HepG2 (cell line): Measurements from ENCODE around the gene PSMC3IP. TPM values are rescaled to one million over a fixed set of nuclear protein-coding genes. Genes with fewer than 3 reads are reported as not detected.

ENCODE experiments used
- FOXA3 ChIP-seq: IDR thresholded peaks from 2 replicates; pipeline ENCODE4 v1.6.1; 2016; ENCODE audit warnings: missing genetic modification reagents, missing compliant biosample characterization
- HNRNPLL ChIP-seq: fragments of 200-400 bp; formaldehyde crosslinking; IDR thresholded peaks from 2 replicates; pipeline ENCODE4 v1.6.1; 2017; ENCODE audit warnings: mild to moderate bottlenecking, low read depth, low read length; ENCODE audit not compliant: poor library complexity, severe bottlenecking
- JUN ChIP-seq: sonication (generic); formaldehyde crosslinking; IDR thresholded peaks from 2 replicates; pipeline ENCODE4 v1.4.0; 2020; ENCODE audit warnings: mild to moderate bottlenecking, missing genetic modification reagents
- KMT2A ChIP-seq: sonication (generic); formaldehyde crosslinking; IDR thresholded peaks from 2 replicates; pipeline ENCODE4 v1.4.0; 2020; ENCODE audit warnings: missing genetic modification reagents
- MATR3 ChIP-seq: sonication (generic); formaldehyde crosslinking; IDR thresholded peaks from 2 replicates; pipeline ENCODE4 v1.4.0; 2020; ENCODE audit warnings: missing genetic modification reagents
- MIER2 ChIP-seq: IDR thresholded peaks from 2 replicates; pipeline ENCODE4 v1.6.1; 2016; ENCODE audit warnings: missing biosample characterization, missing genetic modification reagents
- RBM39 ChIP-seq: fragments of 200-400 bp; formaldehyde crosslinking; IDR thresholded peaks from one replicate; pipeline ENCODE4 v1.6.1; 2018; ENCODE audit warnings: antibody characterized with exemption, mild to moderate bottlenecking, low read depth, low read length; ENCODE audit not compliant: poor library complexity, severe bottlenecking
- THAP11 ChIP-seq: IDR thresholded peaks from 2 replicates; pipeline ENCODE4 v1.6.1; 2016; ENCODE audit warnings: missing biosample characterization, missing genetic modification reagents
- ZEB1 ChIP-seq: IDR thresholded peaks from 2 replicates; pipeline ENCODE4 v1.6.1; 2012; ENCODE audit warnings: mild to moderate bottlenecking, low read depth, inconsistent platforms; ENCODE audit not compliant: insufficient replicate concordance
- ZFP36L2 ChIP-seq: sonication (generic); formaldehyde crosslinking; IDR thresholded peaks from 2 replicates; pipeline ENCODE4 v1.4.0; 2020; ENCODE audit warnings: missing genetic modification reagents
- ZNF138 ChIP-seq: sonication (generic); formaldehyde crosslinking; IDR thresholded peaks from 2 replicates; pipeline ENCODE4 v1.5.0; 2020; ENCODE audit warnings: mild to moderate bottlenecking, low read depth, missing genetic modification reagents
- ZNF180 ChIP-seq: sonication (generic); formaldehyde crosslinking; IDR thresholded peaks from 2 replicates; pipeline ENCODE4 v1.4.0; 2020; ENCODE audit warnings: low read depth, missing genetic modification reagents, borderline replicate concordance
- ZNF382 ChIP-seq: sonication (generic); formaldehyde crosslinking; IDR thresholded peaks from 2 replicates; pipeline ENCODE4 v1.5.0; 2020; ENCODE audit warnings: missing genetic modification reagents, mild to moderate bottlenecking, borderline replicate concordance
- ZNF430 ChIP-seq: sonication (generic); formaldehyde crosslinking; IDR thresholded peaks from 2 replicates; pipeline ENCODE4 v1.9.0; 2021; ENCODE audit warnings: mild to moderate bottlenecking, missing genetic modification reagents
- ZNF749 ChIP-seq: sonication (generic); formaldehyde crosslinking; IDR thresholded peaks from 2 replicates; pipeline ENCODE4 v1.8.0; 2022; ENCODE audit warnings: mild to moderate bottlenecking, missing genetic modification reagents, moderate library complexity, borderline replicate concordance
- ZNF768 ChIP-seq: sonication (generic); formaldehyde crosslinking; IDR thresholded peaks from 2 replicates; pipeline ENCODE4 v1.4.0; 2020; ENCODE audit warnings: missing genetic modification reagents
- ZNF816 ChIP-seq: sonication (generic); formaldehyde crosslinking; IDR thresholded peaks from 2 replicates; pipeline ENCODE4 v1.8.0; 2022; ENCODE audit warnings: missing genetic modification reagents, mild to moderate bottlenecking, borderline replicate concordance
- ZSCAN29 ChIP-seq: sonication (generic); formaldehyde crosslinking; conservative IDR thresholded peaks from 2 replicates; pipeline ENCODE4 v1.4.0; 2020; ENCODE audit warnings: mild to moderate bottlenecking, missing genetic modification reagents
- polyA plus RNA-seq, 8 experiments: library from polyadenylated mRNA; depleted of rRNA in 3 of 8; stranded (reverse) in 7 of 8; unstranded in 1 of 8; fragments of >200 nt; fragmentation: Illumina TruSeq in 4 of 8; extraction: Trizol in 4 of 8; gene quantifications; 2 replicates each; pipeline versions ENCODE4 v1.2.1 to v1.2.3, GENCODE V29; 2011 to 2016; ENCODE audit warnings: low read depth in 4 of 8, missing spikeins in 1 of 8, mixed read lengths in 1 of 8; ENCODE audit not compliant: insufficient read depth in 1 of 8
- total RNA-seq, 5 experiments: library from RNA; depleted of rRNA; stranded (reverse); fragments of >200 nt; fragmentation: Illumina TruSeq; extraction: Trizol; gene quantifications; 2 replicates each; pipeline ENCODE4 v1.2.3, GENCODE V29; 2016; ENCODE audit warnings: low read depth in 1 of 5
- TF ChIP-seq, protein P1 (sequence below): IDR thresholded peaks from 2 replicates; pipeline ENCODE4 v1.6.1; 2018; ENCODE audit warnings: missing genetic modification reagents
- TF ChIP-seq, protein P2 (sequence below): sonication (generic); formaldehyde crosslinking; IDR thresholded peaks from 2 replicates; pipeline ENCODE4 v1.4.0; 2020; ENCODE audit warnings: low read depth, mild to moderate bottlenecking, missing genetic modification reagents
- TF ChIP-seq, protein P3 (sequence below): sonication (generic); formaldehyde crosslinking; IDR thresholded peaks from 2 replicates; pipeline ENCODE4 v1.5.1; 2020; ENCODE audit warnings: missing genetic modification reagents, mild to moderate bottlenecking, borderline replicate concordance
- TF ChIP-seq, protein P4 (sequence below): sonication (generic); formaldehyde crosslinking; IDR thresholded peaks from 2 replicates; pipeline ENCODE4 v1.8.0; 2022; ENCODE audit warnings: missing genetic modification reagents, mild to moderate bottlenecking, borderline replicate concordance

PSMC3IP gene
- total and polyA plus RNA-seq, 2 of the 13 experiments (the other 11 are each of a cell fraction or from before 2014, with no cell fraction given) = 6.5 to 22.4 TPM

DNA sequence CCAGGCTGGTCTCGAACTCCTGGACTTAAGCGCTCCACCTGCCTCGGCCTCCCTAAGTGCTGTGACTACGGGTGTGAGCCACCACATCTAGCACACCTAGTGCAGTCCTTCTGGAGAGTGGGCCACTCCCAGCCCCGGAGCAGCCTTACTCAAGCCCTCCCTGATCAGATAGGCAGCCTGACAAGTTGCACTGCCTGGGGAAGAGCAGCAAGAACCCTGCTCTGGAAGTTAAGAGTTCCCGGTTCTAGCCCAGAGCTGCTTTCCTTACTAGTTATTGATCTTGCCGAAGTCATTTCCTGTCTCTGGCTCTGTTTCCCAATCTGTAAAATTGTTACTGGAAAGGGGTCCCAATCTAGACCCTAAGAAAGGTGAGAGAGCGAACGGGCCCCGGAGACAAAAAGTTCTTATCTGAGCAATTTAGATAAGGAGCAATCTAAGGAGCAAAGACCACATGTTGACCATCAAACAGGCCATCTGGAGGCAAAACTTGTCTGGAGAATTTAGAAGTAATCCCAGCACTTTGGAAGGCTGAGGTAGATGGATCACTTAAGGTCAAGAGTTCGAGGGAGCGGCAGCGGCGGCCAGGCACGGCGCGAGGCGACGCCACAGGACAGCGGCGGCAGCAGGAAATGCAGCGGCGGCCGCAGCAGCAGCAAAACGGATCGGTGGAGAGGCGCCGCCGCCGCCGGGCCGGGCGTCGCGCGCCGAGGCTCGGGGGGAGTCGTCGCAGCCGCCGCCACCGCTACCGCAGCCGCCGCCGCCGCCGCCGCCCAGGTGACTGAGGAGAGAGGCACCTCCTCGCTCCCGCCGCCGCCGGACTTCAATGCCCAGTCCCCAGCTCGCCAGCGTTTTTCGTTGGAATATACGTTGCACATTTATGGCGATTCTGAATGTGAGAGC, 45.8 kb downstream of the PSMC3IP start (continued):
- TF ChIP-seq, protein P1, sequence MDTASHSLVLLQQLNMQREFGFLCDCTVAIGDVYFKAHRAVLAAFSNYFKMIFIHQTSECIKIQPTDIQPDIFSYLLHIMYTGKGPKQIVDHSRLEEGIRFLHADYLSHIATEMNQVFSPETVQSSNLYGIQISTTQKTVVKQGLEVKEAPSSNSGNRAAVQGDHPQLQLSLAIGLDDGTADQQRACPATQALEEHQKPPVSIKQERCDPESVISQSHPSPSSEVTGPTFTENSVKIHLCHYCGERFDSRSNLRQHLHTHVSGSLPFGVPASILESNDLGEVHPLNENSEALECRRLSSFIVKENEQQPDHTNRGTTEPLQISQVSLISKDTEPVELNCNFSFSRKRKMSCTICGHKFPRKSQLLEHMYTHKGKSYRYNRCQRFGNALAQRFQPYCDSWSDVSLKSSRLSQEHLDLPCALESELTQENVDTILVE = peak; percentile 34; the same call in 1 of the 2 replicates
- TF ChIP-seq MIER2 (CRISPR knock-in tag) = 0 out of 2 replicates have a peak, but pooled peaks have one; percentile 32
- 0 out of 2 replicates have a peak, but pooled peaks have one; percentile 45 for TF ChIP-seq ZNF430 (CRISPR knock-in tag)
- no peak for TF ChIP-seq JUN (CRISPR knock-in tag)
- TF ChIP-seq, protein P2, sequence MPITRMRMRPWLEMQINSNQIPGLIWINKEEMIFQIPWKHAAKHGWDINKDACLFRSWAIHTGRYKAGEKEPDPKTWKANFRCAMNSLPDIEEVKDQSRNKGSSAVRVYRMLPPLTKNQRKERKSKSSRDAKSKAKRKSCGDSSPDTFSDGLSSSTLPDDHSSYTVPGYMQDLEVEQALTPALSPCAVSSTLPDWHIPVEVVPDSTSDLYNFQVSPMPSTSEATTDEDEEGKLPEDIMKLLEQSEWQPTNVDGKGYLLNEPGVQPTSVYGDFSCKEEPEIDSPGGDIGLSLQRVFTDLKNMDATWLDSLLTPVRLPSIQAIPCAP (CRISPR knock-in tag) = no peak
- TF ChIP-seq FOXA3 (CRISPR knock-in tag) = peak; percentile 25
- TF ChIP-seq ZNF768 (CRISPR knock-in tag) = no peak
- TF ChIP-seq MATR3 (CRISPR knock-in tag) = no peak
- no peak for TF ChIP-seq ZNF749
- TF ChIP-seq, protein P3, sequence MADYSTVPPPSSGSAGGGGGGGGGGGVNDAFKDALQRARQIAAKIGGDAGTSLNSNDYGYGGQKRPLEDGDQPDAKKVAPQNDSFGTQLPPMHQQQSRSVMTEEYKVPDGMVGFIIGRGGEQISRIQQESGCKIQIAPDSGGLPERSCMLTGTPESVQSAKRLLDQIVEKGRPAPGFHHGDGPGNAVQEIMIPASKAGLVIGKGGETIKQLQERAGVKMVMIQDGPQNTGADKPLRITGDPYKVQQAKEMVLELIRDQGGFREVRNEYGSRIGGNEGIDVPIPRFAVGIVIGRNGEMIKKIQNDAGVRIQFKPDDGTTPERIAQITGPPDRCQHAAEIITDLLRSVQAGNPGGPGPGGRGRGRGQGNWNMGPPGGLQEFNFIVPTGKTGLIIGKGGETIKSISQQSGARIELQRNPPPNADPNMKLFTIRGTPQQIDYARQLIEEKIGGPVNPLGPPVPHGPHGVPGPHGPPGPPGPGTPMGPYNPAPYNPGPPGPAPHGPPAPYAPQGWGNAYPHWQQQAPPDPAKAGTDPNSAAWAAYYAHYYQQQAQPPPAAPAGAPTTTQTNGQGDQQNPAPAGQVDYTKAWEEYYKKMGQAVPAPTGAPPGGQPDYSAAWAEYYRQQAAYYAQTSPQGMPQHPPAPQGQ (CRISPR knock-in tag) = no peak
- TF ChIP-seq RBM39 = no peak
- TF ChIP-seq ZEB1 = peak; percentile 54
- TF ChIP-seq ZFP36L2 (CRISPR knock-in tag) = no peak
- TF ChIP-seq ZNF816 (CRISPR knock-in tag) = peak; percentile 20; the same call in 1 of the 2 replicates
- TF ChIP-seq ZNF382 (CRISPR knock-in tag) = no peak
- no peak for TF ChIP-seq ZNF138 (CRISPR knock-in tag)
- peak; percentile 32; the same call in 1 of the 2 replicates for TF ChIP-seq KMT2A (CRISPR knock-in tag)
- TF ChIP-seq HNRNPLL = peak; percentile 34
- TF ChIP-seq ZSCAN29 = 0 out of 2 replicates have a peak, but pooled peaks have one; percentile 54
- TF ChIP-seq ZNF180 (CRISPR knock-in tag) = no peak
- peak; percentile 57 for TF ChIP-seq THAP11 (CRISPR knock-in tag)
- TF ChIP-seq, protein P4, sequence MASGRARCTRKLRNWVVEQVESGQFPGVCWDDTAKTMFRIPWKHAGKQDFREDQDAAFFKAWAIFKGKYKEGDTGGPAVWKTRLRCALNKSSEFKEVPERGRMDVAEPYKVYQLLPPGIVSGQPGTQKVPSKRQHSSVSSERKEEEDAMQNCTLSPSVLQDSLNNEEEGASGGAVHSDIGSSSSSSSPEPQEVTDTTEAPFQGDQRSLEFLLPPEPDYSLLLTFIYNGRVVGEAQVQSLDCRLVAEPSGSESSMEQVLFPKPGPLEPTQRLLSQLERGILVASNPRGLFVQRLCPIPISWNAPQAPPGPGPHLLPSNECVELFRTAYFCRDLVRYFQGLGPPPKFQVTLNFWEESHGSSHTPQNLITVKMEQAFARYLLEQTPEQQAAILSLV (CRISPR knock-in tag) = 0 out of 2 replicates have a peak, but pooled peaks have one; percentile 26
